Loucy (cell line): ENCODE data around the gene RANBP17.
A peak's percentile ranks its signal among the peaks of the same experiment; 100 is the strongest.

ENCODE experiments used
- H2AFZ ChIP-seq: fragments of 200-600 bp; sonication (generic); 2 replicates; pipeline ENCODE4 v1.6.0; 2016; ENCODE audit warnings: antibody characterized with exemption, mild to moderate bottlenecking, low read length, moderate library complexity
- H3F3A ChIP-seq: fragments of 200-600 bp; 2 replicates; pipeline ENCODE4 v1.6.0; 2016; ENCODE audit warnings: antibody characterized with exemption, low read depth, mild to moderate bottlenecking
- H3K27me3 ChIP-seq: fragments of 200-600 bp; sonication (generic); 2 replicates; pipeline ENCODE4 v1.6.1; 2014; ENCODE audit warnings: low read length, mild to moderate bottlenecking; ENCODE audit not compliant: insufficient read depth, poor library complexity, severe bottlenecking
- H3K36me3 ChIP-seq: fragments of 200-600 bp; sonication (generic); 2 replicates; pipeline ENCODE4 v1.6.1; 2016; ENCODE audit warnings: low read length; ENCODE audit not compliant: insufficient read depth
- H3K4me1 ChIP-seq: fragments of 200-600 bp; sonication (generic); 2 replicates; pipeline ENCODE4 v1.5.1; 2014; ENCODE audit warnings: low read length, mild to moderate bottlenecking; ENCODE audit not compliant: insufficient read depth, poor library complexity, severe bottlenecking
- H3K4me2 ChIP-seq: fragments of 200-600 bp; sonication (generic); 2 replicates; pipeline ENCODE4 v1.6.0; 2014; ENCODE audit warnings: antibody characterized with exemption, low read length, low read depth, mild to moderate bottlenecking; ENCODE audit not compliant: poor library complexity, severe bottlenecking
- H3K4me3 ChIP-seq: fragments of 200-600 bp; sonication (generic); 2 replicates; pipeline ENCODE4 v1.5.1; 2014; ENCODE audit warnings: low read length, mild to moderate bottlenecking, mixed read lengths; ENCODE audit not compliant: poor library complexity, severe bottlenecking
- H3K79me2 ChIP-seq: fragments of 200-600 bp; sonication (generic); 2 replicates; pipeline ENCODE4 v1.6.1; 2014; ENCODE audit warnings: low read length; ENCODE audit not compliant: insufficient read depth
- H3K9ac ChIP-seq: fragments of 200-600 bp; sonication (generic); 2 replicates; pipeline ENCODE4 v1.6.0; 2014; ENCODE audit warnings: mild to moderate bottlenecking, low read depth, low read length, moderate library complexity; ENCODE audit not compliant: poor library complexity, severe bottlenecking
- H3K9me2 ChIP-seq: fragments of 200-600 bp; sonication (generic); replicated peaks from 2 replicates; pipeline ENCODE4 v1.6.1; 2016; ENCODE audit warnings: low read depth, low read length, mixed read lengths
- H3K9me3 ChIP-seq: fragments of 200-600 bp; sonication (generic); 2 replicates; pipeline ENCODE4 v1.6.1; 2014; ENCODE audit warnings: mild to moderate bottlenecking, antibody characterized with exemption, low read length, low read depth; ENCODE audit not compliant: insufficient read depth
- H4K20me1 ChIP-seq: fragments of 200-600 bp; sonication (generic); 2 replicates; pipeline ENCODE4 v1.6.0; 2014; ENCODE audit warnings: antibody characterized with exemption, low read length, mild to moderate bottlenecking; ENCODE audit not compliant: insufficient read depth, poor library complexity, severe bottlenecking
- EZH2phosphoT487 ChIP-seq: fragments of 200-600 bp; IDR thresholded peaks from 2 replicates; pipeline ENCODE4 v1.6.1; 2018; ENCODE audit warnings: antibody characterized with exemption, mild to moderate bottlenecking, moderate library complexity, borderline replicate concordance
- TF ChIP-seq, protein P1 (sequence below): fragments of 200-600 bp; sonication (generic); conservative IDR thresholded peaks from 2 replicates; pipeline ENCODE4 v1.5.1; 2014; ENCODE audit warnings: mild to moderate bottlenecking, antibody characterized with exemption, low read length

Gene RANBP17

DNA sequence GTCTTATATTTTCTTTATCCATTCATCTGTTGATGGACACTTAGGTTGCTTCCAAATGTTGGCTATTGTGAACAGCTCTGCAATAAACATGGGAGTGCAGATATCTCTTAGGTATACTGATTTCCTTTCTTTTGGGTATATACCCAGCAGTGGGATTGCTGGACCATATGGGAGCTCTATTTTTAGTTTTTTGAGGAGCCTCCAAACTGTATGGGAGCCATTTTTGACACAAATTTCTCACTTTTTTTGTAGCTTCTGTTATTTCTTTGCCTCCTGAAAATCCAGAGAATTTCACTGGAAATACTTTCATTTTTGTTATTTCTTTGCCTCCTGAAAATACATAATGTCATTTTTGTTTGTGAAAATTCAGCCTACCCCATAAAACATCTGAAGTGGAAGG, 15.0 kb upstream of the RANBP17 start:
- Histone ChIP-seq H3K36me3 (no peaks in the 10 kb centered on the region), H3F3A (no peaks in the 10 kb centered on the region), H3K9ac (no peak overlapping the region), H4K20me1 (no peaks in the 10 kb centered on the region), H3K4me1 (no peaks in the 10 kb centered on the region), H3K79me2 (no peaks in the 10 kb centered on the region), H2AFZ (no peak overlapping the region), H3K4me2 (no peak overlapping the region), H3K9me3 (no peaks in the 10 kb centered on the region), H3K4me3 (no peak overlapping the region), H3K27me3 (no peaks in the 10 kb centered on the region), H3K9me2 (no peaks in the 10 kb centered on the region)
- TF ChIP-seq EZH2phosphoT487, result no peak
- TF ChIP-seq, protein P1, sequence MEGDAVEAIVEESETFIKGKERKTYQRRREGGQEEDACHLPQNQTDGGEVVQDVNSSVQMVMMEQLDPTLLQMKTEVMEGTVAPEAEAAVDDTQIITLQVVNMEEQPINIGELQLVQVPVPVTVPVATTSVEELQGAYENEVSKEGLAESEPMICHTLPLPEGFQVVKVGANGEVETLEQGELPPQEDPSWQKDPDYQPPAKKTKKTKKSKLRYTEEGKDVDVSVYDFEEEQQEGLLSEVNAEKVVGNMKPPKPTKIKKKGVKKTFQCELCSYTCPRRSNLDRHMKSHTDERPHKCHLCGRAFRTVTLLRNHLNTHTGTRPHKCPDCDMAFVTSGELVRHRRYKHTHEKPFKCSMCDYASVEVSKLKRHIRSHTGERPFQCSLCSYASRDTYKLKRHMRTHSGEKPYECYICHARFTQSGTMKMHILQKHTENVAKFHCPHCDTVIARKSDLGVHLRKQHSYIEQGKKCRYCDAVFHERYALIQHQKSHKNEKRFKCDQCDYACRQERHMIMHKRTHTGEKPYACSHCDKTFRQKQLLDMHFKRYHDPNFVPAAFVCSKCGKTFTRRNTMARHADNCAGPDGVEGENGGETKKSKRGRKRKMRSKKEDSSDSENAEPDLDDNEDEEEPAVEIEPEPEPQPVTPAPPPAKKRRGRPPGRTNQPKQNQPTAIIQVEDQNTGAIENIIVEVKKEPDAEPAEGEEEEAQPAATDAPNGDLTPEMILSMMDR, result no peak

DNA sequence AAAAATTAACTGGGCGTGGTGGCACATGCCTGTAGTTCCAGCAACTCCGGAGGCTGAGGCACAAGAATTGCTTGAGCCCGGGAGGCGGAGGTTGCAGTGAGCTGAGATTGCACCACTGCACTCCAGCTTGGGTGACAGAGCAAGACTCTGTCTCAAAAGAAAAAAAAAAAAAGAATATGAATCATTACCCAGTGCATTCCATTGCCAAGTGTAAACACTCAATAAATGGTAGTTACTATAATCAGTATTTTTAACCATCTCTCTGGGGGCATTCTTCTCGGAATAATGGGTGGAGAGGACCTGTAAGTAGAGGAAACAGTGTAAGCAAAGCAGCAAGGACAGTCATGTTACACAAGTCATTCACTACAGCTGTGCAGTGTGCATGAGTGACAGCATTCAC, 13.8 kb upstream of the RANBP17 start:
- H3F3A ChIP-seq, result no peaks in the 10 kb centered on the region
- no peaks in the 10 kb centered on the region for H3K36me3 ChIP-seq
- no peaks in the 10 kb centered on the region for H3K9me3 ChIP-seq
- no peaks in the 10 kb centered on the region for H3K4me1 ChIP-seq
- no peak overlapping the region for H3K4me3 ChIP-seq
- no peak overlapping the region for H3K4me2 ChIP-seq
- H3K27me3 ChIP-seq, result no peaks in the 10 kb centered on the region
- no peak overlapping the region for H3K9ac ChIP-seq
- TF ChIP-seq EZH2phosphoT487, result no peak
- TF ChIP-seq, protein P1, result no peak
- H3K9me2 ChIP-seq, result no peaks in the 10 kb centered on the region
- H2AFZ ChIP-seq, result no peak overlapping the region
- no peaks in the 10 kb centered on the region for H3K79me2 ChIP-seq
- no peaks in the 10 kb centered on the region for H4K20me1 ChIP-seq

DNA sequence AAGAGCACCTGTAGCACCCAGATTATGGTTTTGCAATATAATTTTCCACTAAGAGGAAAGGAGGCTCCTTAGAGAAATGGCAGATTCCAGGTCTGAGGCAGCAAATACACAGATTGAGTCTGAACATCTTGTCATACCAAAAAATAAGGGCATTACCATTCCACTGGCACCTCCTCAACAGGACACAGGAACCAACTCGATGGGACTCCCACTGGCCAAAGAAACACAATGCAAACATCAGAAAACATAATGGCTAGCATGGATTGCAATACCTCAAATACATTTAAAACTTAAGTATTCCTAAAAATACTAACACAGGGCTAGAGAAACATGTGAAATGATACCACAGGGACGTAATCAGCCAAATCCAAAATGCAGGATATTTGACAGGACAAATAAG, 12.4 kb upstream of the RANBP17 start:
- H2AFZ ChIP-seq, result no peak overlapping the region
- no peaks in the 10 kb centered on the region for H3K4me1 ChIP-seq
- no peaks in the 10 kb centered on the region for H3K79me2 ChIP-seq
- H3K9me2 ChIP-seq, result no peaks in the 10 kb centered on the region
- no peaks in the 10 kb centered on the region for H3F3A ChIP-seq
- no peaks in the 10 kb centered on the region for H3K27me3 ChIP-seq
- H3K36me3 ChIP-seq, result no peaks in the 10 kb centered on the region
- H3K9ac ChIP-seq, result no peak overlapping the region
- no peak overlapping the region for H3K4me3 ChIP-seq
- no peaks in the 10 kb centered on the region for H3K9me3 ChIP-seq
- H4K20me1 ChIP-seq, result no peaks in the 10 kb centered on the region
- H3K4me2 ChIP-seq, result no peak overlapping the region
- TF ChIP-seq, protein P1, result 0 out of 2 replicates have a peak, but pooled peaks have one; percentile 8
- TF ChIP-seq EZH2phosphoT487, result no peak
